IPS-NIHi11 (cell line): ENCODE measurements around the gene PRSS36.
"Not testable (repeated sequence)": the region's sequence is repeated elsewhere in the genome, so short reads cannot be mapped to it uniquely, and the experiment has no call there.

Source experiments
- DNase-seq: peaks from one replicate; pipeline ENCODE4 v3.0.0; 2012; ENCODE audit warnings: mixed read lengths, low spot score

The PRSS36 gene

GRCh38 chr16:31149894-31150890 lies at the start of gene PRSS36:
PRSS36 (minus strand) TSS chr16:31150066; CDS start chr16:31150035, 31 bp downstream.
- DNase-seq = peak; percentile 5

GRCh38 chr16:31199430-31200041 lies 49.7 kb upstream of the PRSS36 start:
- DNase-seq = no peak

GRCh38 chr16:31198207-31198882 lies 48.5 kb upstream of the PRSS36 start:
- DNase-seq = no peak

GRCh38 chr16:31196324-31197088 lies 46.6 kb upstream of the PRSS36 start:
- no peak for DNase-seq

- not testable (repeated sequence) for DNase-seq
These were observed 46.0 kb upstream of the PRSS36 start for GRCh38 chr16:31195861-31196260.

- DNase-seq = no peak
These were observed 45.0 kb upstream of the PRSS36 start for GRCh38 chr16:31194898-31195297.

- DNase-seq = no peak
These were observed 44.0 kb upstream of the PRSS36 start for GRCh38 chr16:31193874-31194273.

- DNase-seq = no peak
These were observed 43.2 kb upstream of the PRSS36 start for GRCh38 chr16:31192856-31193642.

GRCh38 chr16:31191697-31192428 lies 42.0 kb upstream of the PRSS36 start:
- no peak for DNase-seq

- no peak for DNase-seq
These were observed 41.1 kb upstream of the PRSS36 start for GRCh38 chr16:31190818-31191444.

GRCh38 chr16:31190061-31190460 lies 40.2 kb upstream of the PRSS36 start:
- no peak for DNase-seq

GRCh38 chr16:31189412-31189778 lies 39.5 kb upstream of the PRSS36 start:
- DNase-seq = no peak

- no peak for DNase-seq
These were observed 38.9 kb upstream of the PRSS36 start for GRCh38 chr16:31188450-31189411.

- DNase-seq = no peak
These were observed 37.9 kb upstream of the PRSS36 start for GRCh38 chr16:31187808-31188189.

- no peak for DNase-seq
These were observed 37.3 kb upstream of the PRSS36 start for GRCh38 chr16:31186930-31187807.

GRCh38 chr16:31186176-31186575 lies 36.3 kb upstream of the PRSS36 start:
- DNase-seq = no peak

- no peak for DNase-seq
These were observed 35.5 kb upstream of the PRSS36 start for GRCh38 chr16:31185339-31185738.

- DNase-seq = no peak
These were observed 35.0 kb upstream of the PRSS36 start for GRCh38 chr16:31184888-31185287.
